AG04450 (cell line): ENCODE measurements around the gene DDX1. TPM values are rescaled to one million over a fixed set of nuclear protein-coding genes. Genes with fewer than 3 reads are reported as not detected.

Source experiments
- CTCF ChIA-PET: fragments of 300-600, 350-600 bp; formaldehyde crosslinking; extraction: SDS; loops from one replicate; lab custom pipeline; 2022; ENCODE audit warnings: antibody characterized with exemption, inconsistent platforms; lab: Charles Lee
- POLR2A ChIA-PET: fragments of 350-600 bp; formaldehyde crosslinking; extraction: SDS; loops from one replicate; lab custom pipeline; 2021; ENCODE audit warnings: antibody characterized with exemption, inconsistent platforms; lab: Yijun Ruan, JAX
- DNase-seq: peaks from one replicate; pipeline ENCODE4 v3.0.0-alpha.2; 2011; ENCODE audit warnings: low read depth, low spot score
- H3K27ac ChIP-seq: one replicate; pipeline ENCODE4 v1.5.1; 2012; ENCODE audit warnings: low read depth, low read length, control low read depth
- H3K27me3 ChIP-seq: one replicate; pipeline ENCODE4 v1.6.0; 2012; ENCODE audit warnings: low read length; ENCODE audit not compliant: control insufficient read depth, insufficient read depth
- H3K4me3 ChIP-seq: 2 replicates; pipeline ENCODE4 v1.5.1; 2011; ENCODE audit warnings: mild to moderate bottlenecking, low read depth, low read length, control low read depth
- H3K9me3 ChIP-seq: 2 replicates; pipeline ENCODE4 v1.5.1; 2012; ENCODE audit warnings: low read length; ENCODE audit not compliant: control insufficient read depth, insufficient read depth
- CTCF ChIP-seq: IDR thresholded peaks from 2 replicates; pipeline ENCODE4 v1.5.1; 2011; ENCODE audit warnings: low read depth, low read length, control low read depth, inconsistent platforms
- polyA plus RNA-seq: library from polyadenylated mRNA; depleted of rRNA; stranded (reverse); fragments of >200 nt; gene quantifications from 2 replicates; pipeline ENCODE4 v1.2.3, GENCODE V29; 2011

Gene DDX1
- polyA plus RNA-seq, 1 experiment, result 171 TPM

- DNase-seq, result no peak
- no peaks in the 10 kb centered on the region for H3K9me3 ChIP-seq
- TF ChIP-seq CTCF, result no peak
- ChIA-PET CTCF (interaction anchor here (0.7 to 1.3 kb wide), 4 partner anchors 8 to 1128 kb away, joined by 3 read pairs; no protein-coding TSS in a partner anchor), POLR2A (no interaction called here)
- no peak overlapping the region for H3K4me3 ChIP-seq
- H3K27ac ChIP-seq, result no peak overlapping the region
- no peaks in the 10 kb centered on the region for H3K27me3 ChIP-seq
Observed at GRCh38 chr2:15628899-15629855, 37.5 kb downstream of the DDX1 start.

- no peak for DNase-seq
- Histone ChIP-seq H3K27ac (no peak overlapping the region), H3K27me3 (no peaks in the 10 kb centered on the region), H3K4me3 (no peak overlapping the region), H3K9me3 (no peaks in the 10 kb centered on the region)
- CTCF ChIA-PET, result interaction anchor here (1.3 to 2.5 kb wide), 2 partner anchors 978 to 1127 kb away, joined by 3 to 13 read pairs; no protein-coding TSS in a partner anchor
- POLR2A ChIA-PET, result interaction anchor here (0.5 kb wide), 1 partner anchor 22 kb away, joined by 4 read pairs; no protein-coding TSS in a partner anchor
- no peak for TF ChIP-seq CTCF
Observed at GRCh38 chr2:15630121-15630977, 38.7 kb downstream of the DDX1 start.

- DNase-seq, result no peak
- POLR2A ChIA-PET, result no interaction called here
- H3K9me3 ChIP-seq, result no peaks in the 10 kb centered on the region
- CTCF ChIA-PET, result interaction anchor here (2.5 kb wide), 1 partner anchor 978 kb away, joined by 13 read pairs; no protein-coding TSS in a partner anchor
- no peak for TF ChIP-seq CTCF
- H3K27me3 ChIP-seq, result no peaks in the 10 kb centered on the region
- no peak overlapping the region for H3K27ac ChIP-seq
- H3K4me3 ChIP-seq, result no peak overlapping the region
Observed at GRCh38 chr2:15630978-15631719, 39.5 kb downstream of the DDX1 start.

- ChIA-PET POLR2A (no interaction called here), CTCF (interaction anchor here (2.5 kb wide), 1 partner anchor 977 kb away, joined by 13 read pairs; no protein-coding TSS in a partner anchor)
- TF ChIP-seq CTCF, result no peak
Observed at GRCh38 chr2:15631883-15632282, 40.2 kb downstream of the DDX1 start.

More at GRCh38 chr2:15631883-15632282, 40.2 kb downstream of the DDX1 start:
- no peak for DNase-seq
- H3K27me3 ChIP-seq, result no peaks in the 10 kb centered on the region
- H3K4me3 ChIP-seq, result no peak overlapping the region
- no peaks in the 10 kb centered on the region for H3K9me3 ChIP-seq
- no peak overlapping the region for H3K27ac ChIP-seq
